Stimulated activated CD4-positive, alpha-beta T cell treated with anti-CD3 and anti-CD28 coated beads, Interleukin-4, amount 100 ng/mL, for 48 hours (primary cell): Measurements from ENCODE around the gene ZNF268.

Experiments
- DNase-seq, 2 donors: peaks; one replicate each; pipeline ENCODE4 v3.0.0-alpha.2; 2020; ENCODE audit warnings: low read depth in 2 of 2

The ZNF268 gene

GRCh38 chr12:133181238-133181959 lies at the start of gene ZNF268:
Gene ZNF268, plus strand, starts transcription at chr12:133181495. Its CDS starts 503 bp downstream, at chr12:133181998.
- DNase-seq = peak; percentile 87 to 88

- DNase-seq = no peak
Observed at GRCh38 chr12:133135747-133136146, 45.5 kb upstream of the ZNF268 start.

- DNase-seq = no peak
Observed at GRCh38 chr12:133145981-133146380, 35.3 kb upstream of the ZNF268 start.

DNA sequence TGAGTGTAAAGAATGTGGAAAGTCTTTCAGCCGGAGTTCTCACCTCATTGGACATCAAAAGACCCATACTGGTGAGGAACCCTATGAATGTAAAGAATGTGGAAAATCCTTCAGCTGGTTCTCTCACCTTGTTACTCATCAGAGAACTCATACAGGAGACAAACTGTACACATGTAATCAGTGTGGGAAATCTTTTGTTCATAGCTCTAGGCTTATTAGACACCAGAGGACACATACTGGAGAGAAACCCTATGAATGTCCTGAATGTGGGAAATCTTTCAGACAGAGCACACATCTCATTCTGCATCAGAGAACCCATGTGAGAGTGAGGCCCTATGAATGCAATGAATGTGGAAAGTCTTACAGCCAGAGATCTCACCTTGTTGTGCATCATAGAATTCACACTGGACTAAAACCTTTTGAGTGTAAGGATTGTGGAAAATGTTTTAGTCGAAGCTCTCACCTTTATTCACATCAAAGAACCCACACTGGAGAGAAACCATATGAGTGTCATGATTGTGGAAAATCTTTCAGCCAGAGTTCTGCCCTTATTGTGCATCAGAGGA lies 25.1 kb upstream of the ZNF268 start:
- DNase-seq = no peak

- no peak for DNase-seq
Observed at GRCh38 chr12:133165776-133166175, 15.5 kb upstream of the ZNF268 start.

- DNase-seq = no peak
Observed at GRCh38 chr12:133172491-133172890, 8.8 kb upstream of the ZNF268 start.

DNA sequence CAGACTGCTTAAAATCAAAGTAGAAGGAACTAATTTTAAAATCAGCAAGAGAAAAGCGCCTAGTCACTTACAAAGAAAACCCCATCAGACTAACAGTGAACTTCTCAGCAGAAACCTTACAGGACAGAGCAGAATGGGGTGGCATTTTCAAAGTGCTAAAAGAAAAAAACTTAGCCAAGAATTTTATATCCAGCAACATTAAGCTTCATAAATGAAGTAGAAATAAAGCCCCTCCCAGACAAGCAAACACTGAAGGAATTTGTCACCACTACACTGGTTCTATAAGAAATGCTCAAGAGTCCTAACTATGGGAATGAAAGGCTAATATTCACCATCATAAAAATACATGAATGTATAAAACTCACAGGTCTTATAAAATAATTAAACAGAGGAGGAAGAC lies 6.4 kb upstream of the ZNF268 start:
- DNase-seq = no peak

GRCh38 chr12:133180669-133181068 lies 626 bp upstream of the ZNF268 start:
- no peak for DNase-seq

- DNase-seq = no peak
Observed at GRCh38 chr12:133190176-133190575, 8.9 kb downstream of the ZNF268 start.

- no peak for DNase-seq
Observed at GRCh38 chr12:133192847-133193246, 11.6 kb downstream of the ZNF268 start.

- no peak for DNase-seq
Observed at GRCh38 chr12:133201888-133202287, 20.6 kb downstream of the ZNF268 start.

GRCh38 chr12:133202493-133203343 lies 21.4 kb downstream of the ZNF268 start:
- no peak for DNase-seq

GRCh38 chr12:133203344-133204263 lies 22.3 kb downstream of the ZNF268 start:
- no peak for DNase-seq

- no peak for DNase-seq
Observed at GRCh38 chr12:133204264-133204603, 22.9 kb downstream of the ZNF268 start.

DNA sequence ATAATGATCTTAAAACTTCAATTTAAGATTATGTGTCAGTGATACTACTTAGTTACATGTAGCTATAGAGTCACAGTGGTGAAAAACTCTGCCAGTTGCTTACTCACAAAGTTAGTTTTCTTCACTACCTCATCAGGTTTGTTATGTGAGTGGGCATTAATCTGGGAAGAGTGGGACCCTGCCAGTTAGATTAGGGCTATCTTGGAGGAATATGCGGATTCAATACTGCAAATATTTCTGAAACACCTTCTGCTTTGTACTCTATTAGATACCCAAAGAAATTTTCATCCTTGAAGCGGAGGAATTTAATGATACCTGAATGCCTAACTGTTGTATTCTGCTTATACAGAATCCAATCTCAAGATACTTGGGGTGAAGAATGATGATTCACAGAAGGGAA lies 25.1 kb downstream of the ZNF268 start:
- no peak for DNase-seq

DNA sequence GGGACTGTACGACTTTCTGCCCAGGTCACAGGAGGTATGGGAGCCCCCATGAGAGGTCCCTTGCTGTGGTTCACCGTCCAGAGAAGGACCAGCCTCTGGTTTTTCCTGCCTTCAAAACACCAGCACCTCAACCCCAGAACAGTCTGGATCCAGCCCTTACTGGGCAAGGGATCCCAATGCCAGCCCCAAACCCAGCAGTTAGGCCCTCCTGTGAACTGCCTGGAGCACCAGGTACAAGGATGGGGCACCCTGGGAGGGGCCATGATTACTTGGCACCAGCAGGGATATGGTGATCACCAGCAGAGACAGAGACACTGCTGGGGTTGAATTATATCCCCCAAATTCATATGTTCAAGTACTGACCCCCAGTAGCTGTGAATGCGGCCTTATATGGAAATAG lies 34.4 kb downstream of the ZNF268 start:
- no peak for DNase-seq

- DNase-seq = no peak
Observed at GRCh38 chr12:133217219-133217618, 35.9 kb downstream of the ZNF268 start.

DNA sequence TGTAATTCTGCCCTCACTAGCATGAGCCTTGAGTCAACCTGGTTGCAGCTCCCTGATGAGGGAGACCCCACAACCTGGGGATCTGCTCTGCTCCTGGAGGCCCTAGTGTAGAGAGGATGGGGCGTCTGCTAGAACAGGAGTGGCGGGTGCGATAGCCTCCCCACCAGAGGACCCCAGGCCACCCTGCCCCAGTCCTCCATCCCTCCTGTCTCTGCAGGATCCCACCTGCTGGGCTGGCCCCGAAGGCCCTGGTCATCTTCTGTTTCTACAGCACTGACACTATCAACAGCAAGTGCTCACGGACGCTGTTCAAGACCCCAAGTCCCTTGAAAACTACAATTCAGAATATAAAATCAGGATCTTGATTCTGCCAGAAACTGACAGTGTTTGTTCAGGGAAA lies 39.2 kb downstream of the ZNF268 start:
- no peak for DNase-seq

GRCh38 chr12:133221241-133221640 lies 39.9 kb downstream of the ZNF268 start:
- no peak for DNase-seq

DNA sequence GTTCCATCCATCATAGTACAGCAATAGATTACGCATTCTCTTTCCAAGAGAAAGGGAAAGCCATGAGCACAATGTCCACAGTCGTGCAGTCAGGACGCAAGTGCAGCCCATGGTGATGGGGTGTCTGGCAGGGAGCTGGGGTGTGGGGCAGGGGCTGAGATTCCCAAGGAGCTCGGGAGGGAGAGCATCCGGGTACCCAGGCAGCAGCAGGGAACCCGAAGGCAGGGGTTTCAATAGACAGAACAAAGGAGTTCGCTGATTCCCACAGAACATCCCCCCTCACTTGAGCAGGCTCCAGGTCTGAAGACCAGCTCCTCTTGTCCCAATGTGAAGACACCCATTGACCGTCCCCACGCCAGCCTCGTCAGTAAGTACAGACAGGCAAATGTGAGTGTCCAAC lies 40.9 kb downstream of the ZNF268 start:
- DNase-seq = no peak

DNA sequence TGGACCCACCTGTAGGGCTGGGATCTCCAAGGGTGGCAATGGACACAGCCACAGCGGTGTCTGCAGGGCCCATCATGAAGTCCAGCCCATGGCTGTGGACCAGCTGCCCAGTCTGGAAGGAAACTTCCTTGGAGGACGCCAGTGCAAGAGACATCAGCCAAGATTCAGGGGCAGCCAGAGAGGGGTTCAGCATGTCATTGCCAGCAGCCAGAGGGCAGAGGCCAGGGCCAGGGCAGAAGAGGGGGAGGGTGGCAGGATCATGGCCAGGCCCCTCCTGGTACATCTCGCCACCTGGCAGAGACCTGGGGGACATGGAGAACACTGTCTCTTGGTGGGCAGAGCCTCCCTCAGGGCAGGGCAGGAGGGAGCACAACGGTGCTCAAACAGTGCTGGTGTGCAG lies 44.2 kb downstream of the ZNF268 start:
- no peak for DNase-seq

DNA sequence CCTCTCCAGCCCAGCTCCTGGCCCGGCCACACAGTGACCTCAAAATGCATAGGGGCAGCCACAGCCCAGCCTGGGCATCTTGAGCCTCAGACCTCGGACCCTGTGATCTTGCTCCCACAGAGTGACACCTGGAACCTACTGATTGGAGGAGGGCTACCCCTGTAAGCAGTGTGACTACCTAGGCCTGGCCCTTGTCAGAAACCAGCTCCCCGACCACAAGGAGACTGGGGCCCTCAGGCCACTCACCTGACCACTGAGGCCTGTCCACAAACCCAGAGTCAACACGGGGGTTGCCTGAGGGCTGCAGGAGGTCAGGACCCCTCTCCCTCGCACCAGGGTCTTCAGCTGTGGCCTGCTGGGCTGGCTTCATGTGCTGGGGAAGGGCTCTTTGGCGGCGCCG lies 45.4 kb downstream of the ZNF268 start:
- no peak for DNase-seq
